ENCODE measurements around the gene TMEM69.
"Not testable (repeated sequence)": the region's sequence is repeated elsewhere in the genome, so short reads cannot be mapped to it uniquely, and the experiment has no call there.

The TMEM69 gene

GRCh38 chr1:45721207-45721606 lies 33.2 kb downstream of the TMEM69 start:
- no peak overlapping the region for H3K9ac ChIP-seq (ENCODE audit: low read length)
- H3K4me1 ChIP-seq (ENCODE audit: control insufficient read depth, insufficient read depth, low read length) = no peaks in the 10 kb centered on the region
- no peaks in the 10 kb centered on the region for H3K36me3 ChIP-seq (ENCODE audit: control insufficient read depth, insufficient read depth, low read length)
- H3K4me3 ChIP-seq (ENCODE audit: low read length) = no peak overlapping the region
- H3K27ac ChIP-seq (ENCODE audit: low read depth, low read length) = no peak overlapping the region
- no peaks in the 10 kb centered on the region for H3K27me3 ChIP-seq (ENCODE audit: control insufficient read depth, insufficient read depth, low read length)

- Histone ChIP-seq H3K4me1 (ENCODE audit: control insufficient read depth, insufficient read depth, low read length) (no peaks in the 10 kb centered on the region), H3K27ac (ENCODE audit: low read depth, low read length) (no peak overlapping the region), H3K4me3 (ENCODE audit: low read length) (no peak overlapping the region), H3K9ac (ENCODE audit: low read length) (no peak overlapping the region), H3K36me3 (ENCODE audit: control insufficient read depth, insufficient read depth, low read length) (no peaks in the 10 kb centered on the region), H3K27me3 (ENCODE audit: control insufficient read depth, insufficient read depth, low read length) (no peaks in the 10 kb centered on the region)
Measured at GRCh38 chr1:45722809-45723208, 34.8 kb downstream of the TMEM69 start.

GRCh38 chr1:45723248-45723930 lies 35.4 kb downstream of the TMEM69 start:
- H3K9ac ChIP-seq (ENCODE audit: low read length) = no peak overlapping the region
- H3K27me3 ChIP-seq (ENCODE audit: control insufficient read depth, insufficient read depth, low read length) = no peaks in the 10 kb centered on the region
- no peak overlapping the region for H3K27ac ChIP-seq (ENCODE audit: low read depth, low read length)
- no peaks in the 10 kb centered on the region for H3K4me1 ChIP-seq (ENCODE audit: control insufficient read depth, insufficient read depth, low read length)
- no peak overlapping the region for H3K4me3 ChIP-seq (ENCODE audit: low read length)
- no peaks in the 10 kb centered on the region for H3K36me3 ChIP-seq (ENCODE audit: control insufficient read depth, insufficient read depth, low read length)

GRCh38 chr1:45726007-45726406 lies 38.0 kb downstream of the TMEM69 start:
- H3K27ac ChIP-seq (ENCODE audit: low read depth, low read length); H3K36me3 ChIP-seq (ENCODE audit: control insufficient read depth, insufficient read depth, low read length); H3K4me1 ChIP-seq (ENCODE audit: control insufficient read depth, insufficient read depth, low read length); H3K4me3 ChIP-seq (ENCODE audit: low read length); H3K27me3 ChIP-seq (ENCODE audit: control insufficient read depth, insufficient read depth, low read length); H3K9ac ChIP-seq (ENCODE audit: low read length): not testable (repeated sequence)

GRCh38 chr1:45730075-45730779 lies 42.2 kb downstream of the TMEM69 start:
- H3K4me3 ChIP-seq (ENCODE audit: low read length) = no peak overlapping the region
- H3K27me3 ChIP-seq (ENCODE audit: control insufficient read depth, insufficient read depth, low read length) = no peaks in the 10 kb centered on the region
- H3K4me1 ChIP-seq (ENCODE audit: control insufficient read depth, insufficient read depth, low read length) = no peaks in the 10 kb centered on the region
- no peak overlapping the region for H3K9ac ChIP-seq (ENCODE audit: low read length)
- H3K36me3 ChIP-seq (ENCODE audit: control insufficient read depth, insufficient read depth, low read length) = no peaks in the 10 kb centered on the region
- no peak overlapping the region for H3K27ac ChIP-seq (ENCODE audit: low read depth, low read length)

- no peak overlapping the region for H3K27ac ChIP-seq (ENCODE audit: low read depth, low read length)
- H3K4me3 ChIP-seq (ENCODE audit: low read length) = no peak overlapping the region
- H3K4me1 ChIP-seq (ENCODE audit: control insufficient read depth, insufficient read depth, low read length) = no peaks in the 10 kb centered on the region
- no peak overlapping the region for H3K9ac ChIP-seq (ENCODE audit: low read length)
- H3K36me3 ChIP-seq (ENCODE audit: control insufficient read depth, insufficient read depth, low read length) = no peaks in the 10 kb centered on the region
- no peaks in the 10 kb centered on the region for H3K27me3 ChIP-seq (ENCODE audit: control insufficient read depth, insufficient read depth, low read length)
Measured at GRCh38 chr1:45730780-45731319, 42.9 kb downstream of the TMEM69 start.

GRCh38 chr1:45739137-45739536 lies 51.2 kb downstream of the TMEM69 start:
- Histone ChIP-seq H3K4me3 (ENCODE audit: low read length) (no peak overlapping the region), H3K4me1 (ENCODE audit: control insufficient read depth, insufficient read depth, low read length) (no peaks in the 10 kb centered on the region), H3K27me3 (ENCODE audit: control insufficient read depth, insufficient read depth, low read length) (no peaks in the 10 kb centered on the region), H3K9ac (ENCODE audit: low read length) (no peak overlapping the region), H3K27ac (ENCODE audit: low read depth, low read length) (no peak overlapping the region), H3K36me3 (ENCODE audit: control insufficient read depth, insufficient read depth, low read length) (no peaks in the 10 kb centered on the region)

GRCh38 chr1:45739641-45740156 lies 51.7 kb downstream of the TMEM69 start:
- not testable (repeated sequence) for H3K4me1 ChIP-seq (ENCODE audit: control insufficient read depth, insufficient read depth, low read length); H3K36me3 ChIP-seq (ENCODE audit: control insufficient read depth, insufficient read depth, low read length); H3K27me3 ChIP-seq (ENCODE audit: control insufficient read depth, insufficient read depth, low read length); H3K4me3 ChIP-seq (ENCODE audit: low read length); H3K9ac ChIP-seq (ENCODE audit: low read length); H3K27ac ChIP-seq (ENCODE audit: low read depth, low read length)
